ENCODE results near the gene FNIP2. TPM values are rescaled to one million over a fixed set of nuclear protein-coding genes. Genes with fewer than 3 reads are reported as not detected.
A peak's percentile ranks its signal among the peaks of the same experiment; 100 is the strongest.

Gene FNIP2
- total and polyA plus RNA-seq, 12 donors, result 8.5 to 89.7 (median 47.0) TPM

DNA sequence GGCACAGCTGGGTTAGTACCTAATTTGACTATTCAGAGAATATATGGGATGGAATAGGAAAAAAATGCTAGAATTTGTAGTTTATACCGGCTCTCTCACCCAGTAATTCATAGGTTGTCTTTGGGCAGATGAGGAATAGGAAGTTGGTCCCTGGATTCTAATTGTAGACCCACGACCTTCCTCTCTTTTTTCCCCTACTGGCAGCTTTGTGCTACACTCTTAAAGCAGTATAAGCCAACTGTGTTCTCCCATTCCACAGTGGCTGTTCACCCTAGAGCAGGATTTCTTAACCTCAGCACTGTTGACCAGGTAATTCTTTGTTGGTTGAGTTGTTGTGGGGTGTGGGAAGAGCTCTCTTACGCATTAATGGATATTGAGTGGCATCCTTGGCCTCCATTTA, 92.9 kb downstream of the FNIP2 start:
- Histone ChIP-seq H3K27me3 (no peaks in the 10 kb centered on the region), H3K4me3 (no peak overlapping the region), H3K4me1 (peaks cover 0 to 18% (median 4%) of the 10 kb centered on the region in 9 donors), H3K27ac (no peak overlapping the region), H3K36me3 (peaks cover 0 to 88% (median 36%) of the 10 kb centered on the region in 9 donors), H3K9me3 (no peaks in the 10 kb centered on the region)
- WGBS, 2 donors, result 85 to 91% methylated on average over 3 of the region's 3 CpGs
- ATAC-seq (no peak), DNase-seq (no peak)
- TF ChIP-seq, protein P1, sequence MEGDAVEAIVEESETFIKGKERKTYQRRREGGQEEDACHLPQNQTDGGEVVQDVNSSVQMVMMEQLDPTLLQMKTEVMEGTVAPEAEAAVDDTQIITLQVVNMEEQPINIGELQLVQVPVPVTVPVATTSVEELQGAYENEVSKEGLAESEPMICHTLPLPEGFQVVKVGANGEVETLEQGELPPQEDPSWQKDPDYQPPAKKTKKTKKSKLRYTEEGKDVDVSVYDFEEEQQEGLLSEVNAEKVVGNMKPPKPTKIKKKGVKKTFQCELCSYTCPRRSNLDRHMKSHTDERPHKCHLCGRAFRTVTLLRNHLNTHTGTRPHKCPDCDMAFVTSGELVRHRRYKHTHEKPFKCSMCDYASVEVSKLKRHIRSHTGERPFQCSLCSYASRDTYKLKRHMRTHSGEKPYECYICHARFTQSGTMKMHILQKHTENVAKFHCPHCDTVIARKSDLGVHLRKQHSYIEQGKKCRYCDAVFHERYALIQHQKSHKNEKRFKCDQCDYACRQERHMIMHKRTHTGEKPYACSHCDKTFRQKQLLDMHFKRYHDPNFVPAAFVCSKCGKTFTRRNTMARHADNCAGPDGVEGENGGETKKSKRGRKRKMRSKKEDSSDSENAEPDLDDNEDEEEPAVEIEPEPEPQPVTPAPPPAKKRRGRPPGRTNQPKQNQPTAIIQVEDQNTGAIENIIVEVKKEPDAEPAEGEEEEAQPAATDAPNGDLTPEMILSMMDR (IDR thresholded peaks at IDR 0.05), result no peak
- intact Hi-C loops (cut with DNase I), result loop anchor here in 5 of 10 donors (5.0 to 10.0 kb wide), 6 partner anchors 243 to 586 kb away; partner anchors contain the start of gene RAPGEF2 (in 1 of the 5)

DNA sequence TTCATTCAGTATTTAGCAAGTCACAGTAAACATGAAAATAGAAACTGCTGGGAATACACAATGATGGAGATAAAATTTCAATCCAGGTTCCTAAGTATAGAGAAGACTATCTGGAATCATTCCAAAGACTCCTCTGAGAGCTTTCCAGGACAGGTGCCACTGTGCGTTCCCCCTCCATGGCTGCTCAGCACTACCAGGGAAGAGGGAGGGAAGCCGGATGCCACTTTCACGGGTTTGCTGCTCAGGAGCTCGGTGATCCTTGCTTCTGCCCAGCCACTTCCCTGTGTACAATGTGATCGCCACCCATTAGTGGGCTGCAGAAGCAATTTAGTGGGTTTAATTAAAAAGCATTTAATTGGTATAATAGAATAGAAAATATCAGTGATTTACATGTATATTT, 94.5 kb downstream of the FNIP2 start:
- ATAC-seq (no peak), DNase-seq (no peak)
- TF ChIP-seq, protein P1 (IDR thresholded peaks at IDR 0.05), result no peak
- WGBS, 2 donors, result 85 to 92% methylated on average over 5 of the region's 5 CpGs
- no peaks in the 10 kb centered on the region for H3K27me3 ChIP-seq
- intact Hi-C loops (cut with DNase I), result loop anchor here in 5 of 10 donors (5.0 to 10.0 kb wide), 6 partner anchors 242 to 584 kb away; partner anchors contain the start of gene RAPGEF2 (in 1 of the 5)
- peaks cover 0 to 99% (median 44%) of the 10 kb centered on the region in 9 donors for H3K36me3 ChIP-seq
- peaks cover 0 to 8% (median 0%) of the 10 kb centered on the region in 9 donors for H3K4me1 ChIP-seq
- no peaks in the 10 kb centered on the region for H3K9me3 ChIP-seq
- no peak overlapping the region for H3K27ac ChIP-seq
- H3K4me3 ChIP-seq, result no peak overlapping the region

DNA sequence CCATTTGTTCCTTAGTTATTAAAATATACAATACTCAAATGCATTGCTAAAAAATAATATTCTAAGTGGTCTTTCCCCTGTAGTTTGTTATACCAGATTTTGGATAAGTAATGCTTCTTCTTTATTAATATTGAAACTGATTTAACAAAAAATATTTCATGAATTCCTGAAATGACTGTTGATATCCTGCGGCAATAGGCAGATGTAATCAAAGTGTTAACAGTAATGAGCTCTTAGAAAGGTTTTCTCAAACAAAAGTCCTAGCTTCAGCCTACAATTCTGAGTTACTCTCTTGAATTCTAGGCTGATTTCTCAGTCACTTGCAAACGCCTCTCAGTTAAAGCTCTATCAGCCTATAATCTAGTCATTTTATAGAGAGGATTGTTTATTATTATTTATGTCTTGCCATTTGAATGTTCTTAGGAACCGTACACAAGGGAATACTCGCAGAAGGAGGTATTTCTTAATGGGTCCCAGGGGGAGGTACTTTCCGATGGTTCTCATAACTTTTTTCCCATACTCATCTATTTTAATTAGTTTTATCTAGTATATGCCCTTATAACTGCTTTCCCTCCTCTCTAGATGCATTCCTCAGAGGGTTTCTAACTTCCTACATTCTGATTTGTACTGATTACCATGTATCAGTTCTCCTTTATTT, 96.8 kb downstream of the FNIP2 start:
- no peaks in the 10 kb centered on the region for H3K9me3 ChIP-seq
- TF ChIP-seq, protein P1 (IDR thresholded peaks at IDR 0.05), result no peak
- no peaks in the 10 kb centered on the region for H3K27me3 ChIP-seq
- intact Hi-C loops (cut with DNase I), result loop anchor here in 4 of 10 donors (10.0 kb wide), 3 partner anchors 239 to 569 kb away; partner anchors contain the start of gene RAPGEF2 (in 1 of the 4)
- H3K4me3 ChIP-seq, result no peak overlapping the region
- H3K4me1 ChIP-seq, result peaks cover 0 to 8% (median 2%) of the 10 kb centered on the region in 9 donors
- DNase-seq, result no peak
- WGBS, 2 donors, result 76 to 78% methylated on average over 5 of the region's 5 CpGs
- H3K27ac ChIP-seq, result no peak overlapping the region
- peaks cover 0 to 99% (median 45%) of the 10 kb centered on the region in 9 donors for H3K36me3 ChIP-seq
- no peak for ATAC-seq

DNA sequence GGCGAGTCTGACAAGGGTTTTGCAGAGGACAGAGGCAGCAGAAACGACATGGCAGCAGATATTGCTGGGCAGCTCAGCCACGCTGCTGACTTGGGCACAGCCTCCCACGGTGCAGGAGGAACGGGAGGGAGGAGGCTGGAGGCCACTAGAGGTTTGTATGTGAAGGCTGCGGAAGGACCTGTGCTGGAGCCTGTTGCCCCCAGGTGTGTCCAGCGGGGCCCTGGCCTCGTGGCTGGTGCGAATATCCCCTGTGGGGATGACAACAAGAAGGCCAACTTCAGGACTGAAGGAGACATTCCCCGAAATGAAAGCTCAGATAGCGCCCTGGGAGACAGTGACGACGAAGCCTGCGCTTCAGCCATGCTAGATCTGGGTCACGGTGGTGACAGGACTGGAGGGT, 100.2 kb downstream of the FNIP2 start:
- Histone ChIP-seq H3K9me3 (no peaks in the 10 kb centered on the region), H3K36me3 (peaks cover 0 to 99% (median 31%) of the 10 kb centered on the region in 9 donors), H3K27ac (no peak overlapping the region), H3K4me1 (peaks cover 0 to 24% (median 12%) of the 10 kb centered on the region in 9 donors), H3K4me3 (no peak overlapping the region), H3K27me3 (no peaks in the 10 kb centered on the region)
- ATAC-seq (peak in 3 of 8 donors; percentile 14 to 29 (median 15)), DNase-seq (no peak)
- WGBS, 2 donors, result 88 to 91% methylated on average over 15 of the region's 15 CpGs
- intact Hi-C loops (cut with DNase I), result loop anchor here in 4 of 10 donors (10.0 kb wide), 3 partner anchors 236 to 566 kb away; partner anchors contain the start of gene RAPGEF2 (in 1 of the 4)
- TF ChIP-seq, protein P1 (IDR thresholded peaks at IDR 0.05), result no peak

All from heart right ventricle (tissue), 16 donors.